Chondrocyte (in vitro differentiated cells): ENCODE measurements around the gene SPO11. TPM values are rescaled to one million over a fixed set of nuclear protein-coding genes. Genes with fewer than 3 reads are reported as not detected.

Experiments
- DNase-seq: peaks from one replicate; pipeline ENCODE4 v3.0.0; 2021; ENCODE audit warnings: mixed read lengths, low spot score
- H3K27ac Mint-ChIP-seq: one replicate; pipeline ENCODE4 v1.8.0; 2021; ENCODE audit warnings: mild to moderate bottlenecking, moderate library complexity, mixed read lengths; ENCODE audit not compliant: unreplicated experiment
- H3K27me3 Mint-ChIP-seq: 2 replicates; pipeline ENCODE4 v1.8.0; 2021; ENCODE audit warnings: low read depth, mixed read lengths
- H3K36me3 Mint-ChIP-seq: 2 replicates; pipeline ENCODE4 v1.8.0; 2021; ENCODE audit warnings: low read depth, mixed read lengths
- H3K4me1 Mint-ChIP-seq: 2 replicates; pipeline ENCODE4 v1.8.0; 2021; ENCODE audit warnings: low read depth, mild to moderate bottlenecking, mixed read lengths
- H3K4me3 Mint-ChIP-seq: one replicate; pipeline ENCODE4 v1.8.0; 2021; ENCODE audit warnings: mild to moderate bottlenecking, moderate library complexity, mixed read lengths; ENCODE audit not compliant: unreplicated experiment
- H3K9me3 Mint-ChIP-seq: 2 replicates; pipeline ENCODE4 v1.8.0; 2021; ENCODE audit warnings: low read depth, mixed read lengths
- CTCF ChIP-seq: fragments of 200-600 bp; sonication (generic); IDR thresholded peaks from 2 replicates; pipeline ENCODE4 v1.5.0; 2021; ENCODE audit warnings: antibody characterized with exemption, mild to moderate bottlenecking, moderate library complexity
- total RNA-seq: library from RNA; stranded (reverse); gene quantifications from 3 replicates; pipeline ENCODE4 v1.2.1, GENCODE V29; 2021

The SPO11 gene
- total RNA-seq, 1 donor from 2014 or later, result not detected

- DNase-seq, result no peak
- no peaks in the 10 kb centered on the region for H3K4me1 Mint-ChIP-seq
- no peaks in the 10 kb centered on the region for H3K9me3 Mint-ChIP-seq
- no peaks in the 10 kb centered on the region for H3K27me3 Mint-ChIP-seq
- H3K27ac Mint-ChIP-seq, result peak overlapping the region; percentile 62
- no peak for TF ChIP-seq CTCF
- peaks cover 24% of the 10 kb centered on the region for H3K36me3 Mint-ChIP-seq
- H3K4me3 Mint-ChIP-seq, result no peak overlapping the region
These were observed 31.9 kb downstream of the SPO11 start for GRCh38 chr20:57361517-57361916.

GRCh38 chr20:57364451-57364850 is 34.8 kb downstream of the SPO11 start:
- H3K27ac Mint-ChIP-seq, result no peak overlapping the region
- H3K36me3 Mint-ChIP-seq, result peaks cover 36% of the 10 kb centered on the region
- TF ChIP-seq CTCF, result no peak
- H3K9me3 Mint-ChIP-seq, result no peaks in the 10 kb centered on the region
- no peak overlapping the region for H3K4me3 Mint-ChIP-seq
- no peaks in the 10 kb centered on the region for H3K27me3 Mint-ChIP-seq
- DNase-seq, result no peak
- H3K4me1 Mint-ChIP-seq, result no peaks in the 10 kb centered on the region

- Mint-ChIP-seq H3K36me3 (peaks cover 53% of the 10 kb centered on the region), H3K27ac (no peak overlapping the region)
These were observed 40.0 kb downstream of the SPO11 start for GRCh38 chr20:57369596-57369995.

GRCh38 chr20:57370316-57370715 is 40.7 kb downstream of the SPO11 start:
- DNase-seq, result no peak
- no peak for TF ChIP-seq CTCF
- Mint-ChIP-seq H3K4me1 (no peaks in the 10 kb centered on the region), H3K9me3 (no peaks in the 10 kb centered on the region), H3K4me3 (no peak overlapping the region), H3K27me3 (no peaks in the 10 kb centered on the region), H3K36me3 (peaks cover 56% of the 10 kb centered on the region), H3K27ac (no peak overlapping the region)

More at GRCh38 chr20:57369596-57369995, 40.0 kb downstream of the SPO11 start:
- TF ChIP-seq CTCF, result no peak
- Mint-ChIP-seq H3K4me3 (no peak overlapping the region), H3K9me3 (no peaks in the 10 kb centered on the region), H3K27me3 (no peaks in the 10 kb centered on the region), H3K4me1 (no peaks in the 10 kb centered on the region)
- DNase-seq, result no peak

- Mint-ChIP-seq H3K36me3 (peaks cover 54% of the 10 kb centered on the region), H3K27ac (no peak overlapping the region), H3K9me3 (no peaks in the 10 kb centered on the region), H3K4me3 (no peak overlapping the region), H3K27me3 (no peaks in the 10 kb centered on the region), H3K4me1 (no peaks in the 10 kb centered on the region)
- no peak for TF ChIP-seq CTCF
- DNase-seq, result no peak
These were observed 41.8 kb downstream of the SPO11 start for GRCh38 chr20:57371363-57371762.
